Fibroblast of skin of scalp (primary cell): ENCODE measurements around the gene TULP3.

Source experiments
- DNase-seq: peaks from one replicate; pipeline ENCODE4 v3.0.0-alpha.2; 2013

The TULP3 gene

DNA sequence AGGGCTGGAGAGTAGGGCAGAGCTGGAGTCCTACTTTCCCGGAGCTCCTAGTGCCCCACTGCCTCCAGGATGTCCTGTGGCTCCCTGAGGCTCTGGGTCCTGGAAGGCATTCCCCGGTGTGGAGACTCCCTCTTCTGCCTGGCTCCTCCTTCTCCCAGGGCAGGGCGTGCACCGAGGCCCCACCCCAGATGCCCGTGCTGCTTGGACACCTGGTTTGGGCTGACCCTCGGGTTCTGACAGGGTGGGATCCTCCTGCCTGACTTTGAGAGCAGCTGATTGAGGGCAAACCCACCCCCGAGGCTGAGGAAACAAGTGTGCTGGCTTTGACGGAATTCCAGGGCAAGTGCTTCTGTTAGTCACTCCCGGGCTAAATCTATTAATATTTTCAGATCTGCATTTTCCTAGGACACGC, 83.9 kb downstream of the TULP3 start:
- DNase-seq = peak; percentile 38

DNA sequence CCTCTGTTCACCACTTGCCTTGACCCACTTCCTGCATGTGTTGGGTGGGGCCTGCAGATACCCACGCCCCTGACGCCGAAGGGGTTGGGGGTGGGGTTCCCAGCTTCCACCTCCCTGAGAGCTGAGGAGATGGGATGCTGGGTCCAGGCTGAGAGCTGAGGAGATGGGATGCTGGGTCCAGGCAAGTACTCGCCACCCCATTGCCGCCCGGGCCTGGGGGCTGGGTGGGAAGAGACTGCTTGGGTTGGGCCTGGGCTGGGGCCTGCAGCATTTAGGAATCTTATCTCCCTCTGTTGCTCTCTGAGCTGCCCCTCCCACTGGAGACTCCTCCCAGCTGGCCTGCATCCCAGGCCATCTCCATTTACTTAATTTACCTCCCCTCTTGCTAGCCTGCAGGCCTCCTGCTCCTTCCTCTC, 85.9 kb downstream of the TULP3 start:
- no peak for DNase-seq

- DNase-seq = no peak
Observed at GRCh38 chr12:2977776-2978175, 87.1 kb downstream of the TULP3 start.

GRCh38 chr12:2979806-2980205, 89.1 kb downstream of the TULP3 start:
- DNase-seq = no peak

DNA sequence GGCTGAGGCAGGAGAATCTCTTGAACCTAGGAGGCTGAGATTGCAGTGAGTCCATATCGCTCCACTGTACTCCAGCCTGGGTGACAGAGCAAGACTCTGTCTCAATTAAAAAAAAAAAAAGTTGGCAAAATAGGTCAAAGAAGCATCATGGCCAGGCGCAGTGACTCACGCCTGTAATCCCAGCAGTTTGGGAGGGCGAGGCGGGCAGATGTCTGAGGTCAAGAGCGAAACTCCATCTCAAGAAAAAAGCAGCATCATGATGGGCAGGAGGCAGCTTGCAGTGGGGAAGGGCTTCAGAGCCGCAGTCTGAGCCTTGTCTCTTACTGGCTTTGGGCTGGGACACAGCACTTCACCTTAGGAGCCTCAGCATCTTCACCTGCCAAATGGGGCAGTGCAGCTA, 89.9 kb downstream of the TULP3 start:
- no peak for DNase-seq

DNA sequence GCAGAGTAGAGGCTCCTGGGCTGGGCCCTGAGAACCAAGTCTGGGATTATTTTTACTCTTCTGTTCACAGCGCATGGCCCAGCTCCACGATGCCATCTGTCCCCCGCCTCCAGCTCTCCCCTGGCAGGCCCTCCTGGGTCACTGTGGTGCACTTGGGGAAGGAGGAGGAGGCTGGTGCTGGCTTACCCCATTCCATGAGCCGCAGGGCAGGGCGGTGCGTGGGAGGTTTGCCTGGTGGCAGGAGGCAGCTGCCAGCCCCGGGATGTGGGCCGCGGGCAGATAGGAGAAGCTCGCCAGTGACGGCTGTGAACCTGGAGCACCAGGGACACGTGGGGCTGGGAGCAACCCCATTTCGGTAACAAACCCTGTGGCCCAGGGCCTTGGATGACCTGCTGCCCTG, 91.7 kb downstream of the TULP3 start:
- DNase-seq = no peak

DNA sequence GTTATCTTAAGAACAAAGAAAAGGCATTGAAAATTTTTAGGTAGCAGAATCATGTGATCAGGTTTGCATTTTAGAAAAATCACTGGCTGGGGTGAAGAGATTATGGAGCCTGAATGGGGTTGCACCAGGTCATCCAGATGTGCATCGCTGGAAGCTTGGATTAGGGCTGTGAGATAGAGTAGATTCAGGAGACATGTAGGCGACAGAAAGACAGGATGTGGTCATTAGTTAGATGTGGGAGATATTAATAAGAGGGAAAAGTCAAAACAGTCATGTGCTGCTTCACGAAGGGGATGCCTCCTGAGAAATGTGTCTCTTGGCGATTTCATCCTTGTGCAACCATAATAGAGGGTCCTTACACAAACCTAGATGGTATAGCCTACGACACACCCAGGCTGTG, 93.6 kb downstream of the TULP3 start:
- no peak for DNase-seq

GRCh38 chr12:2984698-2985097, 94.0 kb downstream of the TULP3 start:
- DNase-seq = no peak

DNA sequence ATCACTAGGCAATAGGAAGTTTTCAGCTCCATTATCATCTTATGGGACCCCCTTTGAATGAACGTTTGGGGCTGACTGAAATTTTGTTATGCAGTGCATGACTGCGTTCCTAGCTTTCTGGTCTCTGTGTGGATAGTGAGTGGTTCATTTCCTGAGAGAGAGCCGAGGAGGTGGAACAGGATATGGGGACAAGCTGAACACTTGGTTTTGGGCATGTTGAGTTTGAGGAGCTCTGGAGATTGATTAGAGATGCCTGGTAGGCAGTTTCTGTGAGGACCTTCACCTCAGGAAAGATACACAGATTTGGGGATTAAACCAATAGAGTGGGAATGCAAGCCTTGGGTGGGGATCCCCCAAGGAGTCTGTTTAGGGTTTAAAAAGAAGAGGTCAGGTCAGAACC, 96.2 kb downstream of the TULP3 start:
- DNase-seq = no peak

- DNase-seq = no peak
Observed at GRCh38 chr12:2988494-2988893, 97.8 kb downstream of the TULP3 start.
